ENCODE measurements around the gene MUC13. TPM values are rescaled to one million over a fixed set of nuclear protein-coding genes. Genes with fewer than 3 reads are reported as not detected.

Gene MUC13
- total RNA-seq, 4 donors from 2014 or later = 0.19 TPM; not detected in 3

GRCh38 chr3:124904835-124905492 lies 29.6 kb downstream of the MUC13 start:
- WGBS, 2 donors = 76% methylated on average over 6 of the region's 6 CpGs
- no peak for TF ChIP-seq CTCF (IDR thresholded peaks at IDR 0.05)
- TF ChIP-seq POLR2A (IDR thresholded peaks at IDR 0.05) = no peak
- intact Hi-C loops (cut with DNase I) = loop anchor here (5.0 kb wide), 2 partner anchors 128 to 143 kb away; no protein-coding TSS in a partner anchor

GRCh38 chr3:124903896-124904834 lies 30.4 kb downstream of the MUC13 start:
- Histone ChIP-seq H3K27ac (no peak overlapping the region), H3K36me3 (no peaks in the 10 kb centered on the region), H3K27me3 (no peaks in the 10 kb centered on the region), H3K4me1 (peaks cover 0 to 26% (median 4%) of the 10 kb centered on the region in 3 donors), H3K4me3 (no peak overlapping the region), H3K9me3 (no peaks in the 10 kb centered on the region)
- intact Hi-C loops (cut with DNase I) = loop anchor here (5.0 kb wide), 2 partner anchors 127 to 142 kb away; no protein-coding TSS in a partner anchor
- TF ChIP-seq CTCF (IDR thresholded peaks at IDR 0.05) = no peak
- TF ChIP-seq POLR2A (IDR thresholded peaks at IDR 0.05) = no peak
- WGBS, 2 donors = 65 to 79% methylated on average over 1 of the region's 1 CpG
- no peak for DNase-seq

More at GRCh38 chr3:124904835-124905492, 29.6 kb downstream of the MUC13 start:
- DNase-seq = no peak
- Histone ChIP-seq H3K27me3 (no peaks in the 10 kb centered on the region), H3K4me3 (no peak overlapping the region), H3K27ac (no peak overlapping the region), H3K4me1 (peaks cover 0 to 24% (median 4%) of the 10 kb centered on the region in 3 donors), H3K9me3 (no peaks in the 10 kb centered on the region), H3K36me3 (no peaks in the 10 kb centered on the region)

- Histone ChIP-seq H3K27me3 (no peaks in the 10 kb centered on the region), H3K27ac (no peak overlapping the region), H3K4me3 (no peak overlapping the region), H3K4me1 (peaks cover 0 to 50% (median 15%) of the 10 kb centered on the region in 3 donors), H3K9me3 (no peaks in the 10 kb centered on the region), H3K36me3 (no peaks in the 10 kb centered on the region)
- intact Hi-C loops (cut with DNase I) = no loop called here
- 95% methylated on average over 1 of the region's 1 CpG for WGBS, 2 donors
- TF ChIP-seq POLR2A (IDR thresholded peaks at IDR 0.05) (no peak), CTCF (IDR thresholded peaks at IDR 0.05) (no peak)
- DNase-seq = no peak
Measured at GRCh38 chr3:124896824-124897526, 37.6 kb downstream of the MUC13 start.

GRCh38 chr3:124895756-124896155 lies 38.8 kb downstream of the MUC13 start:
- Histone ChIP-seq H3K27me3 (no peaks in the 10 kb centered on the region), H3K36me3 (no peaks in the 10 kb centered on the region), H3K4me1 (peaks cover 0 to 49% (median 11%) of the 10 kb centered on the region in 3 donors), H3K4me3 (no peak overlapping the region), H3K9me3 (no peaks in the 10 kb centered on the region), H3K27ac (peak overlapping the region in 3 of 4 donors; percentile 0 to 52 (median 28))
- DNase-seq = no peak
- no peak for TF ChIP-seq POLR2A (IDR thresholded peaks at IDR 0.05)
- no peak for TF ChIP-seq CTCF (IDR thresholded peaks at IDR 0.05)
- intact Hi-C loops (cut with DNase I) = no loop called here
- WGBS, 2 donors = 40 to 70% methylated on average over 7 of the region's 7 CpGs

Measured in esophagus squamous epithelium (tissue), 5 donors.